Psoas muscle (tissue), 8 donors: ENCODE measurements around the gene TOMM34. TPM values are rescaled to one million over a fixed set of nuclear protein-coding genes. Genes with fewer than 3 reads are reported as not detected.

ENCODE experiments used
- ATAC-seq, 4 donors: fragments of 200-7000 bp; cut with Tn5 transposase; one replicate each; pipeline ENCODE4 v1.9.1; 2020; ENCODE audit warnings: moderate library complexity in 3 of 4, mild to moderate bottlenecking in 2 of 4
- DNase-seq, 2 donors: peaks; one replicate each; pipeline ENCODE4 v3.0.0-alpha.2; 2020
- H3K27ac ChIP-seq: fragments of 200-600 bp; one replicate; pipeline ENCODE4 v1.8.0; 2022
- H3K27me3 ChIP-seq, 3 donors: fragments of 200-600 bp in 1 of 3; one replicate each; pipeline versions ENCODE4 v1.6.1 to v1.8.0; 2013 to 2022; ENCODE audit warnings: low read length in 2 of 3, mild to moderate bottlenecking in 2 of 3, moderate library complexity in 1 of 3; ENCODE audit not compliant: insufficient read depth in 3 of 3
- H3K36me3 ChIP-seq, 2 donors: fragments of 200-600 bp in 1 of 2; one replicate each; pipeline versions ENCODE4 v1.6.1 to v1.8.0; 2013 to 2022; ENCODE audit warnings: low read depth in 1 of 2, mild to moderate bottlenecking in 1 of 2, moderate library complexity in 1 of 2; ENCODE audit not compliant: insufficient read depth in 1 of 2
- H3K4me1 ChIP-seq: fragments of 200-600 bp; one replicate; pipeline ENCODE4 v1.8.0; 2022
- H3K4me3 ChIP-seq: fragments of 200-600 bp; one replicate; pipeline ENCODE4 v1.8.0; 2022; ENCODE audit warnings: mild to moderate bottlenecking
- H3K9me3 ChIP-seq: fragments of 200-600 bp; one replicate; pipeline ENCODE4 v1.8.0; 2022
- WGBS, 3 donors: extraction: QIAGEN DNeasy Blood & Tissue Kit; methylation state at CpG; one replicate each; pipeline versions ENCODE4 v1.1.6 to v1.1.7; 2013; 5-methylcytosine and 5-hydroxymethylcytosine counted together
- intact Hi-C, 2 donors: fragments of 100-400 bp; cut with DNase I; formaldehyde crosslinking; loops; one replicate each; pipeline versions ENCODE4 v1.11.0 to v1.14.2; 2022
- polyA plus RNA-seq, 3 donors: library from polyadenylated mRNA; stranded (reverse); fragments of 200-250 nt; gene quantifications; one replicate each; pipeline ENCODE4 v1.2.3, GENCODE V29; 2013
- total RNA-seq, 4 donors: library from RNA; stranded (reverse); fragmentation: NEBNext Ultra II Directional in 2 of 4; extraction: Animal tissue kit (Norgen Biotek cat#: 25700) in 2 of 4; gene quantifications; one replicate each; pipeline versions ENCODE4 v1.2.1 to v1.2.4, GENCODE V29; 2021 to 2023
- TF ChIP-seq, protein P1 (sequence below): fragments of 200-600 bp; IDR thresholded peaks from one replicate; pipeline ENCODE4 v1.8.0; 2022; ENCODE audit warnings: antibody characterized with exemption
- donor health status: healthy with polysubstance abuse.
- donor health status: DM: no; HTN: no; CAD: no; lungs with moderate emphysema.
- donor health status: Bipolar disorder and iron deficiency.
- donor health status: healthy.
- donor health status: DM: yes; HTN: yes; CAD: no.
- donor health status: DM: no; HTN: no; CAD: no.
- donor health status: DM: no; HTN: no; CAD: no.
- donor health status: DM: yes; HTN: yes; CAD: no.

The TOMM34 gene
- total and polyA plus RNA-seq, 7 donors: 9.6 to 38.0 (median 17.6) TPM

DNA sequence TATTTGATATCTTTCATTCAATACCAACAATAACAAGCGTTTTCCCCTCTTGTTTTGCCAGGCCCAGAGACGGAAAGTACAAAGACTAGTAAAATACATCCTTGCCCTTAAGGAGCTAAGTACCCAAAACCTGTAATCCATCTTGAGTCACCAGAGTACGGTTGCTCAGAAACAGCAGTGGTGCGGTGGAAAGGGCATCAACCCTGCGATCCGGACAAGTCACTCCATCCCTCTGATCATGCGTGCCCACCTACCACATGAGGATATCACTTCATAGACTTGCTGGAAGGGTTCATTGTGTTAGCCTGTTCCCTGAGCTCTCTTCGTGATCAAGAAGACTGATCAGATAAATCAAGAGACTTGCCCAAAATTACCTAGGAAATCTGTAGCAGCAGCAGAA lies 1.9 kb downstream of the TOMM34 start:
- TF ChIP-seq, protein P1, sequence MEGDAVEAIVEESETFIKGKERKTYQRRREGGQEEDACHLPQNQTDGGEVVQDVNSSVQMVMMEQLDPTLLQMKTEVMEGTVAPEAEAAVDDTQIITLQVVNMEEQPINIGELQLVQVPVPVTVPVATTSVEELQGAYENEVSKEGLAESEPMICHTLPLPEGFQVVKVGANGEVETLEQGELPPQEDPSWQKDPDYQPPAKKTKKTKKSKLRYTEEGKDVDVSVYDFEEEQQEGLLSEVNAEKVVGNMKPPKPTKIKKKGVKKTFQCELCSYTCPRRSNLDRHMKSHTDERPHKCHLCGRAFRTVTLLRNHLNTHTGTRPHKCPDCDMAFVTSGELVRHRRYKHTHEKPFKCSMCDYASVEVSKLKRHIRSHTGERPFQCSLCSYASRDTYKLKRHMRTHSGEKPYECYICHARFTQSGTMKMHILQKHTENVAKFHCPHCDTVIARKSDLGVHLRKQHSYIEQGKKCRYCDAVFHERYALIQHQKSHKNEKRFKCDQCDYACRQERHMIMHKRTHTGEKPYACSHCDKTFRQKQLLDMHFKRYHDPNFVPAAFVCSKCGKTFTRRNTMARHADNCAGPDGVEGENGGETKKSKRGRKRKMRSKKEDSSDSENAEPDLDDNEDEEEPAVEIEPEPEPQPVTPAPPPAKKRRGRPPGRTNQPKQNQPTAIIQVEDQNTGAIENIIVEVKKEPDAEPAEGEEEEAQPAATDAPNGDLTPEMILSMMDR: no peak
- 82 to 89% (median 86%) methylated on average over 8 of the region's 8 CpGs for whole genome bisulfite sequencing, 3 donors
- H3K36me3 ChIP-seq: peaks cover 9 to 40% of the 10 kb centered on the region in 2 donors

DNA sequence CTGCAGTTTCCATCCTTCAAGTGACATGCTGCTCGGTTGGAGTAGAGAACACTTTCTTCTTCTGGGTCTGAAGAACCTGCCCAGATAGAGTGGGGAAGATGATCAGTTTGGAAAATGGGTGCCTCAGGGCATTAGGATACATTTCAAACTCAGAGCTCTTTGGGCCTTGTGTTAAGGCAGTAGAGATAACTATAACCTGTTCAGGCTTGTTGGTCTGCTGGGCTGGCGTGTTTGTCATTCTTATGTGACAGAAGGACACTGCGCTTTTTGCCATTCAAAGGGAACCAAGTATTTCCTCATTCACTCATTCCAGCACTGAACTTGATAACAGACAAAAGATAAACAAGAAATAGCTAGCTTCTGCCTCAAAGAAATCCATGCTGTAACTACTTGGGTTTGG lies 3.8 kb downstream of the TOMM34 start:
- peaks cover 15 to 59% of the 10 kb centered on the region in 2 donors for H3K36me3 ChIP-seq
- 92 to 95% (median 94%) methylated on average over 3 of the region's 3 CpGs for WGBS, 3 donors
- TF ChIP-seq, protein P1: no peak

More for the DNA sequence above, 1.9 kb downstream of the TOMM34 start:
- intact Hi-C loops: no loop called here
- Histone ChIP-seq H3K27ac (no peak overlapping the region), H3K27me3 (no peaks in the 10 kb centered on the region), H3K4me3 (no peak overlapping the region), H3K9me3 (no peaks in the 10 kb centered on the region), H3K4me1 (peaks cover 12% of the 10 kb centered on the region)
- DNase-seq: no peak
- no peak for ATAC-seq

DNA sequence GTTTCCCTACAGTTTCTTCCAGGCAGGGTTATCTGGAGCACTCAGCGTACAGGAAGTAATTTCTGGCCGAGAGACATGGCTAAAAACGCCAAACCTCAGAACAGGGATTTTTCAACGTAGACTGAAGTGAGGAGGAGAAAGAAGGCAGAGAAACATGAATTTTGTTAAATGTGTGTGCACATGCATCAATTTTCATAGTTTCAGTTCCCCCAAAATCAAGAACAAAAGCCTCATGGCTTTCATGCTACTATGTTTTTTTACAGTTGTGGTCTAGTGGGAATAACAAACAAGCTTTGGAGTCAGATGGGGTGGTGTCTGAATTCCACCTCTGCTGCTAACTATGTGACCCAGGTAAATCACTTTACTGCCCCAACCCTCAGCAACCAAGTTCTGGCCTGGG lies 4.9 kb downstream of the TOMM34 start:
- 80 to 86% (median 85%) methylated on average over 4 of the region's 4 CpGs for WGBS, 3 donors
- TF ChIP-seq, protein P1: no peak
- H3K9me3 ChIP-seq: no peaks in the 10 kb centered on the region

More for the DNA sequence above, 3.8 kb downstream of the TOMM34 start:
- ATAC-seq (no peak), DNase-seq (no peak)
- Histone ChIP-seq H3K27me3 (no peaks in the 10 kb centered on the region), H3K4me1 (peaks cover 12% of the 10 kb centered on the region), H3K9me3 (no peaks in the 10 kb centered on the region), H3K4me3 (no peak overlapping the region), H3K27ac (no peak overlapping the region)
- intact Hi-C loops: no loop called here

DNA sequence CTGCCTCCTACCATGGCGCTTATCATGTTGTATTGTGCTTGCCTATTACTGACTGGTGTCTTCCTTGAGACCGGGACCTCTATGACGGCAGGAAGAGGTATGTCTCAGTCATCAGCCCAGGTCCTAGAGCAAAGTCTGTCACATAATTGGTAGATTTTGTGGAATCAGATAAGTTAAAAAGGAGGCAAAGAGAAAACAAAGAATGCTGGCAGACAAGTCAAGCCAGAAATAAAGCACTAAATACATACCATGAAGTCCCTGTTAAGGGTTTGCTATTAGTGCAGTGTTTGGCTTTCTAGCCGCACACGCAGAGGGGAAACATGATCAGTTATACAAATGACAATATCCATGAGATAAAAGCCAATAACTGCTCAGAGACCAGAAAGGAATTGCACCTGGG lies 6.0 kb downstream of the TOMM34 start:
- intact Hi-C loops: no loop called here
- Histone ChIP-seq H3K9me3 (no peaks in the 10 kb centered on the region), H3K27me3 (no peaks in the 10 kb centered on the region), H3K4me1 (peaks cover 7% of the 10 kb centered on the region), H3K4me3 (no peak overlapping the region), H3K36me3 (peaks cover 24 to 81% of the 10 kb centered on the region in 2 donors), H3K27ac (no peak overlapping the region)
- no peak for ATAC-seq
- TF ChIP-seq, protein P1: no peak
- 95 to 98% (median 97%) methylated on average over 5 of the region's 5 CpGs for WGBS, 3 donors
- DNase-seq: no peak

More for the DNA sequence above, 4.9 kb downstream of the TOMM34 start:
- intact Hi-C loops: no loop called here
- H3K36me3 ChIP-seq: peaks cover 20 to 70% of the 10 kb centered on the region in 2 donors
- no peak overlapping the region for H3K4me3 ChIP-seq
- no peaks in the 10 kb centered on the region for H3K27me3 ChIP-seq
- no peak overlapping the region for H3K27ac ChIP-seq
- DNase-seq (no peak), ATAC-seq (no peak)
- peaks cover 7% of the 10 kb centered on the region for H3K4me1 ChIP-seq

DNA sequence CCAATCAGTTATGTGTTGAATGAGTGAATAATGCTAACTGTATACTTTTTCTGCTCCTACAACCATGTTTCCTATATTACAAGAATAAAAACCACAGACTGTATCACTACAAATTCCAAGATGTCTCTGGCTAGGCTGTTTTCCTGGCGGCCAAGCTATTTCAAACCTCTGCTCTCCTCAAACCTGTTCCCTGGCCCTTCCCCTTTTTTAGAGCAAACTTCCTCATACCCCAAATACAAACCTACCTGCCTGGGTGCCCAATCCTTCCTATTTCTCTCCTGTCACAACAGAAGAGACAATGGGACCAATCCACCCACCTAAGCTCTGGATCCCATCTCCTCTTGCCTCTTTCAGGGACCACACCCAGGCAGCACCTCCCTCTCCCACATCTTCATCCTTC lies 7.5 kb downstream of the TOMM34 start:
- Histone ChIP-seq H3K36me3 (peaks cover 32 to 92% of the 10 kb centered on the region in 2 donors), H3K9me3 (no peaks in the 10 kb centered on the region), H3K27ac (no peak overlapping the region), H3K4me3 (no peak overlapping the region), H3K4me1 (no peaks in the 10 kb centered on the region), H3K27me3 (no peaks in the 10 kb centered on the region)
- TF ChIP-seq, protein P1: no peak
- 89 to 96% (median 94%) methylated on average over 1 of the region's 1 CpG for WGBS, 3 donors
- intact Hi-C loops: no loop called here
- ATAC-seq (no peak), DNase-seq (no peak)
